IPS-15b (cell line): ENCODE results near the gene HSPA1A.
"Not testable (repeated sequence)": the region's sequence is repeated elsewhere in the genome, so short reads cannot be mapped to it uniquely, and the experiment has no call there.

Experiments used
- H3K27me3 ChIP-seq: one replicate; pipeline ENCODE4 v1.6.1; 2013; ENCODE audit warnings: low read length; ENCODE audit not compliant: control insufficient read depth, insufficient read depth
- H3K36me3 ChIP-seq: one replicate; pipeline ENCODE4 v1.6.1; 2013; ENCODE audit warnings: low read length; ENCODE audit not compliant: control insufficient read depth, insufficient read depth
- H3K4me1 ChIP-seq: one replicate; pipeline ENCODE4 v1.6.1; 2013; ENCODE audit warnings: mild to moderate bottlenecking, low read length; ENCODE audit not compliant: control insufficient read depth, insufficient read depth
- H3K4me3 ChIP-seq: one replicate; pipeline ENCODE4 v1.5.1; 2013; ENCODE audit warnings: low read depth, low read length
- H3K9ac ChIP-seq: one replicate; pipeline ENCODE4 v1.6.1; 2013; ENCODE audit warnings: low read depth, mild to moderate bottlenecking, low read length
- H3K9me3 ChIP-seq: one replicate; pipeline ENCODE4 v1.6.1; 2013; ENCODE audit warnings: mild to moderate bottlenecking, low read length; ENCODE audit not compliant: control insufficient read depth, insufficient read depth

The HSPA1A gene

DNA sequence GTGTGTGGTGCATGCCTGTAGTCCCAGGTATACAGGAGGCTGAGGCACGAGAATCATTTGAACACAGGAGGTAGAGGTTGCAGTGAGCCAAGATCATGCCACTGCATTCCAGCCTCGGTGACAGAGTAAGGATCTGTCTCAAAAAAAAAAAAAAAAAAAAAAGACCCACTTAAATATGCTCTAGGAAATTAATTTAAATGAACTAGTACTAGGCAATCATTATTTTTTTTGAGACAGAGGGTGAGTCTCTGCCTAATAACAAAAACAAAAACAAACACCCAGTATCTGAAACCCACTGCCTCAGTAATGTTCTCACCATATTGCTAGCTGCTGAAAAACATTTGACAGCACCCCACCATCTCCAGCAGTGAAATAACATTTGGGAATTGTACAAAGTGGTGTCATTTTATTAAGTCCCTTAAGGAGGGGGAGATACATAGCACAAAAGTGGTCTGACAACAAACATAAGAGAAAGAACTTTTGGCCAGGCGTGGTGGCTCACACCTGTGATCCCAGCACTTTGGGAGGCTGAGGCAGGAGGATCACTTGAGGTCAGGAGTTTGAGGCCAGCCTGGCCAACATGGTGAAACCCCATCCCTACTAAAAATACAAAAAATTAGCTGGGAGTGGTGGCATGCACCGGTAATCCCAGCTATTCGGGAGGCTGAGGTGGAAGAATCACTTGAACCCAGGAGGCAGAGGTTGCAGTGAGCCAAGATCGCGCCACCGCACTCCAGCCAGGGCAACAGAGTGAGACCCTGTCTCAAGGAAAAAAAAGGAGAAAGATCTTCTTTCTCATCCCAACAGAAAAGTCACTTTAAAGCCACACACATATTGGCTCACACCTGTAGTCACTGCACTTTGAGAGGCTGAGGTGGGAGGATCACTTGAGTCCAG, 14.1 kb upstream of the HSPA1A start:
- not testable (repeated sequence) for H3K4me3 ChIP-seq, H3K36me3 ChIP-seq, H3K9ac ChIP-seq, H3K4me1 ChIP-seq, H3K9me3 ChIP-seq, H3K27me3 ChIP-seq

DNA sequence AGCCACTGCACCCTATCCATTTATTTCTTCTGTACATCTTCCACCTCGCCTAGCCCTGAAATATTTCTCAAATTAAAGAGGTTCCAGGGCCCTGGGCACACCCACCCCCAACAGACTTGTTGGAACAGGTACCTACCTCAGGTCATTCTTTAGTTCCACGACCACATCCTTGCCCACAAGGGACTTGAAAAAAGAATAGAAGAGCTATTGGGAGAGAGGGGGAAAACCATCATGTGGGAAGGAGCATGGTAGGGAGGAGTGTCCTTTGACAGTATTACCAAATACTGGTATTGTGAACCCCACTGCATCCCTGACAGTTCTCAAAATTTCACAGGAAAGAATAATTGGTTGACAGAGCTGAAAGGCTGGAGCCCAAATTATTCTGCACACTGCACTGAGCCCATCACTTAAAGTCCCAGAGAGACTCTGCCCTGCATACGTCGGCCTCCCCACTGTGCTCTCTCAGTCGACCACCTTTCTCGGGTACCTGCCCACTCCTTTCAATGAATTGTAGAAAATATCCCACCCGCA, 9.3 kb upstream of the HSPA1A start:
- Histone ChIP-seq H3K27me3 (no peaks in the 10 kb centered on the region), H3K36me3 (no peaks in the 10 kb centered on the region), H3K9ac (peak overlapping the region; percentile 70), H3K4me1 (no peaks in the 10 kb centered on the region), H3K9me3 (no peaks in the 10 kb centered on the region), H3K4me3 (peak overlapping the region; percentile 78)

DNA sequence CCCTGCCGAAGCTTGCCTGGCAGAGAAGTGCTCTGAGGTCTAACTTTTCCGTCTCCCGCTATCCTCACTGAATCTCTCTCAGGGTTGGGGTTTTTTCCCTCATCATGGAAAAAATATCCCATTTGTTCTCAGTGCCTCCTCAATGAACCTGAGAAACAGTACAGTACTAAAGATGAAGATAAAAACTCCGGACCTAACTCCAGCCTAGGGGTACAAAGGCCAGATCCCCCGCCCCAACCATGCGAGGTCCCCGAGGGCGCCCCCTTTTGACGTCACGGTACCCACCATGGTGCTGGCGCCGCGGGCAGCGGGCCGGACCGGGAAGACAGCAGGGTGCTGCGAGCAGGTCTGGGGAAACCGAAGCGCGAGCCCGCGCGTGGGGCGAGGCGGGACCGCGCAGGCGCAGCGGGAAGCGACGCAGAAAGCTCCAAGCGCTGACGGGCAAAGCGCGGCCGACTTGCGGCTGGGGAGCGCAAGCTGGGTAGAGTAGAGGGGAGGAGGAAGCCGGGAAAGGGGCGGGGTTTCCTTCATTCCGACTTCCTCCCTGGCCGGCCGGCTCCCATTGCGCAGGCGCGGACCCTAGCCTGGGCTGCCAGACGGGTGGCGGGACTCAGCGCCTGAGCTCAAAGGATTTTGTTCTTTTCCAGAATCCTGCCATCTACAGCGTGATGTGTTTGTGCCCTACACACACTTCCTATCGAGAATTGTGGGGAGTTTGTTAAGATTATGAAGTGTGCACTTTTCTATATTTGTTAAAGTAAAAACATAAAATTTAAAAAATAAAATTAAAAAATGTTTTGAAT, 8.7 kb upstream of the HSPA1A start, which contains the start of gene LSM2:
Gene LSM2, minus strand, starts transcription at position 497 of the 803 bp plus-strand sequence. Its CDS starts 209 bp downstream, at position 288.
- no peaks in the 10 kb centered on the region for H3K27me3 ChIP-seq
- H3K4me1 ChIP-seq, result no peaks in the 10 kb centered on the region
- H3K4me3 ChIP-seq, result peak within 1 kb of the TSS; percentile 78
- H3K36me3 ChIP-seq, result no peaks in the 10 kb centered on the region
- peak within 1 kb of the TSS; percentile 70 for H3K9ac ChIP-seq
- no peaks in the 10 kb centered on the region for H3K9me3 ChIP-seq

DNA sequence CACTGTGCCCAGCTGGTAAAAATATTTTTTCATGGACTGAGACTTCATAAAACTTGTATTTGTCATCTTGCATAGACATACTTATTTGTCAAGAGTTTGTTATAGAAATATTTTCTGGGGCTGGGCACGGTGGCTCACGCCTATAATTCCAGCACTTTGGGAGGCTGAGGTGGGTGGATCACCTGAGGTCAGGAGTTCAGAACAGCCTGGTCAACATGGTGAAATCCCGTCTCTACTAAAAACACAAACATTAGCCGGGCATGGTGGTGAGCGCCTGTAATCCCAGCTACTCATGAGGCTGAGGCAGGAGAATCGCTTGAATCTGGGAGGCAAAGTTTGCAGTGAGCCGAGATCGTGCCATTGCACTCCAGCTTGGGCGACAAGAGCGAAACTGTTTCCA, 6.7 kb upstream of the HSPA1A start:
- H3K9ac ChIP-seq, H3K36me3 ChIP-seq, H3K27me3 ChIP-seq, H3K9me3 ChIP-seq, H3K4me3 ChIP-seq, H3K4me1 ChIP-seq: not testable (repeated sequence)

DNA sequence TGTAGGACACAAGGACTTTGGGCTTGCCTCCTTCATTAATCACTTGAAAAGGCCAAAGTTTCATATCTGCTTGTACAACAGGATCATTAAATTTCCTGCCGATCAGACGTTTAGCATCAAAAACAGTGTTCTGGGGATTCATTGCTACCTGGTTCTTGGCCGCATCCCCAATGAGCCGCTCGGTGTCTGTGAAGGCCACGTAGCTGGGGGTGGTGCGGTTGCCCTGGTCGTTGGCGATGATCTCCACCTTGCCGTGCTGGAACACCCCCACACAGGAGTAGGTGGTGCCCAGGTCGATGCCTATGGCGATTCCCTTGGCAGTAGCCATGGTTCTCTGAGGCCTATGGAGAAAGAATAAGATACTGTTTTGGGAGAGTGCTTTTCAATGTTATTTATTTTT, 3.7 kb upstream of the HSPA1A start:
- Histone ChIP-seq H3K4me3 (no peak overlapping the region), H3K27me3 (no peaks in the 10 kb centered on the region), H3K4me1 (no peaks in the 10 kb centered on the region), H3K9me3 (no peaks in the 10 kb centered on the region), H3K9ac (no peak overlapping the region), H3K36me3 (no peaks in the 10 kb centered on the region)

DNA sequence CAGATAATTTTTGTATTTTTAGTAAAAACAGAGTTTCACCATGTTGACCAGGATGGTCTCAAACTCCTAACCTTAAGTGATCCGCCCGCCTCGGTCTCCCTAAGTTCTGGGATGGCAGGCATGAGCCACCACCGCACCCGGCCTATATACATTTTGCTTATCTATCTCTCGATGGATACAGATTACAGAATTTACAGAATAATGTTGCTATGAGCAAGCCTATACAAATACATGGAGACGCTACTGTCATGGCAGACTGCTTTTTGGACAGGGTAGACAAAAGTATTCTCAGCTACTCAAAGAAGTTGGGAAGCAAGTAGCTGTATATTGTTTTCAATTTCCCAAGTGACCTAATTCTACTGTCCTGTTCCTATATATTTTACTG, 1.9 kb upstream of the HSPA1A start:
- H3K9me3 ChIP-seq, result no peaks in the 10 kb centered on the region
- no peaks in the 10 kb centered on the region for H3K36me3 ChIP-seq
- no peak overlapping the region for H3K9ac ChIP-seq
- no peaks in the 10 kb centered on the region for H3K27me3 ChIP-seq
- peak overlapping the region; percentile 43 for H3K4me3 ChIP-seq
- no peaks in the 10 kb centered on the region for H3K4me1 ChIP-seq

DNA sequence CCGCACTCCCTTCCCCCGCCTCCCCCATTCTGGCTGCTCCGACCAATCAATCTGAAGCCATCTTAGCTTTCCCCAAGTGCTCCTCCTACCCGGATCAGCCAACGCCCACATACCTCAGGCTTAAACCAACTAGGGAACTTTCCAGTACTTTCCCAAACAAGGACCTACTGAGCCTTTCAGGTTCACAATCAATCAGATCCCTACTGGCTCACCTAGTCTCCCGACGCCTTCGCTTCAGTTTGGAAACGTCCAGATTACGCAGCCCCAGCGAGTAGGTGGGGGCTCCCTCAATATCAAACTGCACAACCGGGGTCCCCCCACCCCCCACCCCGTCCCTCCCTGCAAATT, 692 bp upstream of the HSPA1A start:
- Histone ChIP-seq H3K9ac (no peak overlapping the region), H3K4me3 (peak overlapping the region; percentile 51), H3K9me3 (no peaks in the 10 kb centered on the region), H3K4me1 (no peaks in the 10 kb centered on the region), H3K36me3 (no peaks in the 10 kb centered on the region), H3K27me3 (no peaks in the 10 kb centered on the region)

DNA sequence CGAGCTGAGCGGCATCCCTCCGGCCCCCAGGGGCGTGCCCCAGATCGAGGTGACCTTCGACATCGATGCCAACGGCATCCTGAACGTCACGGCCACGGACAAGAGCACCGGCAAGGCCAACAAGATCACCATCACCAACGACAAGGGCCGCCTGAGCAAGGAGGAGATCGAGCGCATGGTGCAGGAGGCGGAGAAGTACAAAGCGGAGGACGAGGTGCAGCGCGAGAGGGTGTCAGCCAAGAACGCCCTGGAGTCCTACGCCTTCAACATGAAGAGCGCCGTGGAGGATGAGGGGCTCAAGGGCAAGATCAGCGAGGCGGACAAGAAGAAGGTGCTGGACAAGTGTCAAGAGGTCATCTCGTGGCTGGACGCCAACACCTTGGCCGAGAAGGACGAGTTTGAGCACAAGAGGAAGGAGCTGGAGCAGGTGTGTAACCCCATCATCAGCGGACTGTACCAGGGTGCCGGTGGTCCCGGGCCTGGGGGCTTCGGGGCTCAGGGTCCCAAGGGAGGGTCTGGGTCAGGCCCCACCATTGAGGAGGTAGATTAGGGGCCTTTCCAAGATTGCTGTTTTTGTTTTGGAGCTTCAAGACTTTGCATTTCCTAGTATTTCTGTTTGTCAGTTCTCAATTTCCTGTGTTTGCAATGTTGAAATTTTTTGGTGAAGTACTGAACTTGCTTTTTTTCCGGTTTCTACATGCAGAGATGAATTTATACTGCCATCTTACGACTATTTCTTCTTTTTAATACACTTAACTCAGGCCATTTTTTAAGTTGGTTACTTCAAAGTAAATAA, 2.0 kb downstream of the HSPA1A start:
- H3K4me3 ChIP-seq, result peak overlapping the region; percentile 14
- not testable (repeated sequence) for H3K9ac ChIP-seq, H3K36me3 ChIP-seq, H3K4me1 ChIP-seq, H3K27me3 ChIP-seq, H3K9me3 ChIP-seq

DNA sequence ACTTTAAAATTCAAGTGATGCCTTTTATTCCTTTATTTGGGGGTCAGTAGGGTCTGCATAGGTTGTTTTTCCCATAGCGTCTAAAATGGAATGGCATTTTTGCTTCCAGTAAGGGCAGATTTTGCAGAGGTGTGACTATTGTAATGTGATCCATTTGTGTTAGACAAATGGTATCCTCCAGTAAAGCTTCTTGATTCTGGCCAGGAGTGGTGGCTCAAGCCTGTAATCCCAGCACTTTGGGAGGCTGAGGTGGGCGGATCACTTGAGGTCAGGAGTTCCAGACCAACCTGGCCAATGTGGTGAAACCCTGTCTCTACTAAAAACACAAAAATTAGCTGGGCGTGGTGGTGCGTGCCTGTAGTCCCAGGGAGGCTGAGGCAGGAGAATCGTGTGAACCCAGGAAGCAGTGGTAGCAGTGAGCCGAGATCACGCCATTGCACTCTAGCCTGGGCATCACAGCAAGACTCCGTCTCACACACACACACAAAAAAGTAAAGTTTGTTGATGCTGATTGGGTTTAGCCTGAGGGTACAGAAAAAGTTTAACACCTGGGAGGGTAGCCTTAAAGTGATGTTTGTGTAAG, 2.7 kb downstream of the HSPA1A start:
- not testable (repeated sequence) for H3K9ac ChIP-seq, H3K27me3 ChIP-seq, H3K9me3 ChIP-seq, H3K36me3 ChIP-seq, H3K4me1 ChIP-seq
- H3K4me3 ChIP-seq, result peak overlapping the region; percentile 14

DNA sequence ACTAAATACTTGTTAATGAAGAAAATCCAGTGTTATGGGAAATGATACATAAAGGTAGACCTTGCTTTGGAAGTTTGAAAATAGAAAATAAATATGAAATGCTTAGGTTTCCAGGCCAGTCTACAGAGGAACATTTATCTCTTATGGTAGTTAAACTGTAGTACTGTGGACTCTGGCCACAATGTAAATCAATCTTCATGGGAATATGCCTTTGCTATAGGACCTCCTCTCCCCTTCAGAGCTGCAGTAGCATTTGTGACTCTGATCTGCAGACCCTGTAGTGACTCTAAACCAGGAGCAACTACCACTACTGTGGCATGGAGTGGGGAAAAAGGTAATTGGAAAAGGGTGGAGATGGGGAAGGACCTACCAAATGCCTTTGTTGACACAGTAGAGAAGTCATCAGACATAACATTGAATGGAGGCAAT, 4.5 kb downstream of the HSPA1A start:
- no peaks in the 10 kb centered on the region for H3K9me3 ChIP-seq
- H3K4me3 ChIP-seq, result no peak overlapping the region
- peaks cover 4% of the 10 kb centered on the region for H3K4me1 ChIP-seq
- no peaks in the 10 kb centered on the region for H3K27me3 ChIP-seq
- H3K36me3 ChIP-seq, result no peaks in the 10 kb centered on the region
- no peak overlapping the region for H3K9ac ChIP-seq

DNA sequence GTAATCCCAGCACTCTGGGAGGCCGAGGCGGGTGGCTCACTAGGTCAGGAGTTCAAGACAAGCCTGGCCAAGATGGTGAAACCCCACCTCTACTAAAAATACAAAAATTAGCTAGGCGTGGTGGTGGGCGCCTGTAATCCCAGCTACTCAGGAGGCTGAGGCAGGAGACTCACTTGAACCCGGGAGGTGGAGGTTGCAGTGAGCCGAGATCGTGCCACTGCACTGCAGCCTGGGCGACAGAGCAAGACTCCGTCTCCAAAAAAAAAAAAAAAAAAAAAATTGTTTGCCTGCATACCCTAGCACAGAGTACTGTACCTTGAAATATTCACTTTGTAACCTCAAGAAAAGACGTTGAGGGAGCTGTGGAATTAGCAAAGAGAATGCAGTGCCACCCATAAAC, 5.1 kb downstream of the HSPA1A start:
- H3K9me3 ChIP-seq, H3K36me3 ChIP-seq, H3K9ac ChIP-seq, H3K4me1 ChIP-seq, H3K4me3 ChIP-seq, H3K27me3 ChIP-seq: not testable (repeated sequence)
